HG02981 (cell line): ENCODE measurements around the gene ABCG1.

Experiments used
- ATAC-seq: cut with Tn5 transposase; IDR thresholded peaks from one replicate; pipeline ENCODE4 v1.9.1; 2021; ENCODE audit warnings: mild to moderate bottlenecking, moderate library complexity; ENCODE audit not compliant: unreplicated experiment

The ABCG1 gene

DNA sequence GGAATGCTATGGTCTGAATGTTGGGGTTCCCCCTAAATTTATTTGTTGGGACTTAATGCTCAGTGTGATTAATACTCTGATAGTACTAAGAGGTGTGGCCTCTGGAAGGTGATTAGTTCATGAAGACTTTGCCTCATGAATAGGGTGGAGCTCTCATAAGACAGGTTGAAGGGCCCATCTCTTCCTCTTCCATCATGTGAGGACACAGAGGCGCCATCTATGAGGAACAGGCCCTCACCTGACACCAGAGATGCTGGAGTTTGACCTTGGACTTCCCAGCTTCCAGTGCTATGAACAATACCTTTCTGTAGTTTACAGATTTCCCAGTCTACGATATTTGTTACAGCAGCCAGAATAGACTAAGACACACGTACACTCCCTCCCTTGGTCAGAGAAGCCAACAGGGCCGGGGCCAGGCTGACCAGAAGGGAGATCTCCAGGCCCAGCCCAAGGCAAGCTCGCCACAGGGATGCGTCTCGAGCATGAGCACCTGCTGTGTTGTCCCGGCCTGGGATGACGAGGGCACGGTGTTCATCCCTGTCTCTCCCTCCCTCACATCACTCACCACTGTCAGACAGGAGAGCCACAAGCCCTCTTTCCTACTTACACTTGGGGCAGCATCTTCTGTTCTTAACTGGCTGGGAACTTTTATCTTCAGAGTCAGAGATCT is 4.7 kb upstream of the ABCG1 start:
- ATAC-seq = no peak

DNA sequence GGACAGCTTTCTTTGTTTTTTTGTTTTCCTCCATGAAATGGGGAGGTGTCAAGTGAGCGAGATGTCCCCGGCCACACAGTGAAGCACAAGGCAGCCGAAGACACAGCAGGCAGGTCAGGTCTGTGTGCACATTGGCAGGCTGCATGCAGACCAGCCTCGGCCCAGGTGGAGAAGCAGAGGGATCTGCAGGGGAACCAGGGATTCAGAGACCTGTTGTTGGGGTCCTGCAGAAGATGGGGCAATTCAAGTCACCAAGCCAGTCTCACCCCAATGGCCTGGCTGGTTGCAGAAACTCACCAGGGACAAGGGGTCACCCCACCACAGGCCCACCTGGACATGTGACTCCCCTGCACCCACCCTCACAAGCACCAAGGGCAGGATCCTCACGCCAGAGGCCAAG is 4.0 kb upstream of the ABCG1 start:
- no peak for ATAC-seq

DNA sequence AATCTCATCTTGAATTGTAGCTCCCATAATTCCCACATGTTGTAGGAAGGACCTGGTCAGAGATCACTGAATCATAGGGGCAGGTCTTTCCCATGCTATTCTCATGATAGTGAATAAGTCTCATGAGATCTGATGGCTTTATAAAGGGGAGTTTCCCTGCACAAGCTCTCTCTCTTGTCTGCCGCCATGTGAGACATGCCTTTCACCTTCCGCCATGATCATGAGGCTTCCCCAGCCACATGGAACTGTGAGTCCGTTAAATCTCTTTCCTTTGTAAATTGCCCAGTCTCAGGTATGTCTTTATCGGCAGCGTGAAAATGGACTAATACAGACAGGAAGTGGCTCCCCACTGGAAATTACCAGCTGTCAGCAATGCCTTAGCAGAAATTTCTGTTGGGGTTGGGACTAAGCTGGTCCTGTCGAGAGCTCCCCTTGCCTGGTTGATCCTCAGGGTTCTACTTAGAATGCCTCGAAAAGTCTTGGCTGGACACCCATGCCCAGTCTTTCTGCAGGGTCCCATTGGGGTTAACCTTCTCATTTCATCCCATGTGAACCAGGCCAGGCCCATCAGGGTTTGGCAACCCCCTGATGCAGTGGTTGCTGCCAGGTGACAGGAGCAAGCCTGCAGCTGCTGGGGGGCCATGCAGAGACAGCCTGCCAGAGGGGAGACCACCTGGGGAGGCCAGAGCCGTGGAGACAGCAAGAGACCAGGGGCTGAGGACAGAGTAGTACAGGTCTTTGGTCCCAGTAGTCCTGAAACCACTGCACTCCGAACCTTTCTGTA is 2.8 kb upstream of the ABCG1 start:
- ATAC-seq = no peak

DNA sequence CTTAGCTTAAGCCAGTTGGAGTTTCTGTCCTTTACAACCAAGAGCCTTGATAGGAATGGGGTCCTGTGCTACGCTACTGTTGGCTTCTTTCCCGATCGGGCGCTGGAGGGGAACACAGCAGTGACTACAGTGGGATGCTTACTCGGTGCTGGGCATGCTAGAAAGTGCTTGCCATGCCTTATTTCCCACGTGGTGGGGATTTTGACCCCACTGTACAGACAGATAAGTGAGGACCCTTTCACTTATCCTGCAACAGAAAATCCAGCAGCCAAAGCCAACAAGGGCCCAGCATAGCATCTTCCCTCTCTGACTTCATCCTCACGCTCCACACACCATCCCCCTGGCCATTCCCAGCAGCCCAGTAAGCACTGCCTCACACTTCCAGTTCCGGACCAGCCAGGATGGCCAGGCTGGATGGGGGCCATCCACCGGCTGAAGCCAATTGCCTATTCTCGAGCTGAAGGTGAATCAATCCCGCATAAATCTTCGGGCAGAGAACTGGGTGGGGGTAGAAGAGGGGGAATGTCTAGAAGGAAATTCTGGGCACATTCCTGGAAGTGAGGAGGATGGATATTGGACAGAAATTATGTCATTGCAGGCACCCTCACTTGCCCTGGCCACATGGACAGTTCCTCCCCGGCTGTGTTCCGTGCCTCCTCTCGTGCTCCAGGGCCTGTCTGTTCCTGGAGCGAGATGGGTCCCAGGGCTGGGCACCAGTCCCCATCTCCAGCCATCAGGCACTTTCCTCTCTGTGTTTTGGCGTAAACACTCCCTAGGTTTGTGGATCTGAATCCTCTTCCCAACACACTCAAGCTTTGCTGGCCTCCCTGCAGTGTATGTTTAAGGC is 2.0 kb upstream of the ABCG1 start:
- no peak for ATAC-seq

DNA sequence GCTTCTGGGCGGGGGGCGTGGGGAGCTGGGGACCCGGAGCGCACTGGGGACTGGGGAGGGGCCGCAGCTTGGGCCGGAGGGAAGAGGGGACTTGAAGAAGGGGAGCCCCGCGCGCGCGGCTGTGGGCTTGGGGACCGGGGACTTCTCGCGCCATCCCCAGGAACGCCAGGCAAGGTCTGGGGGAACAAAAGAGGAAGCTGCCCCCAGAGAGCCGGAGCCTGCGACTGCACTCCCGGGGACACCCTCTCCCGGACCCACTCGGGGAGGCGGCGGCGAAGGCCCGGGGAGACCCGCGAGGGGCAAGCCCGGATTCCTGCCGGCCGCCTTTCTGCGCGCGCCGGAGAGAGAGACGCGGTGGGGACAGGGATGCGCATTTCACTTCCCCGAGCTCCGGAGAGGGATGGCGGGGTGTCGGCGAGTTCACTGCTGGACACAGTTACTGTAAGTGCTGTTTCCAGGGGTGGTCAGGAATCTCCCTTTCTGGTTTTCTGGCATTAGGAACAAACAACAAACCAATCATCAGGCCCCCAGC is 732 bp downstream of the ABCG1 start:
- ATAC-seq = no peak

DNA sequence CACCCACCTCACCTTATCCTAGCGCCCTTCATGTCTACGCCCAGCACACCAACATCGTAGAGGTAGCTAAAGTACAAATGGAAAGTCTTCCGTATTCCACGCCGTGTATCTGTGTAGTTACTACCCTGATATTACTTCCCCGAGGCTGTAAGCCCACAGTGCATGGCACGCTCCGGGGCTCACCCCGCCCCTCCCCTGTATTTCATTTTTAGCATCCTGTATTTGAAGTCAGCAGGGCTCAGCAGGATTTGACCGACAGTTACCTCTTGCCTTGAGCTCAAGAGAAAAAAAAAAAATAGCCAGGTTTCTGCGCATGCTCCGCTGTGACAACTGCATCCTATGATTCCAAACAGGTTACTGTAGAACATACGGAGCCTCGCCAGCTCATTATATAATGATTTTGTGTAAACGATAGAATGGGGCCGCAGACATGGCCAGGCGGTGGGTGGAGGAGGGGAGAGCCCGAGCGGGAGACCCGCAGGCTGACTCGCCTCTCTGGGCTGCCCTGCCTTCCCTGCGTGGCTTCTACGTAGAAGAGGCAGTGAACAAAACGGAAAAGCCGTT is 1.3 kb downstream of the ABCG1 start:
- no peak for ATAC-seq

DNA sequence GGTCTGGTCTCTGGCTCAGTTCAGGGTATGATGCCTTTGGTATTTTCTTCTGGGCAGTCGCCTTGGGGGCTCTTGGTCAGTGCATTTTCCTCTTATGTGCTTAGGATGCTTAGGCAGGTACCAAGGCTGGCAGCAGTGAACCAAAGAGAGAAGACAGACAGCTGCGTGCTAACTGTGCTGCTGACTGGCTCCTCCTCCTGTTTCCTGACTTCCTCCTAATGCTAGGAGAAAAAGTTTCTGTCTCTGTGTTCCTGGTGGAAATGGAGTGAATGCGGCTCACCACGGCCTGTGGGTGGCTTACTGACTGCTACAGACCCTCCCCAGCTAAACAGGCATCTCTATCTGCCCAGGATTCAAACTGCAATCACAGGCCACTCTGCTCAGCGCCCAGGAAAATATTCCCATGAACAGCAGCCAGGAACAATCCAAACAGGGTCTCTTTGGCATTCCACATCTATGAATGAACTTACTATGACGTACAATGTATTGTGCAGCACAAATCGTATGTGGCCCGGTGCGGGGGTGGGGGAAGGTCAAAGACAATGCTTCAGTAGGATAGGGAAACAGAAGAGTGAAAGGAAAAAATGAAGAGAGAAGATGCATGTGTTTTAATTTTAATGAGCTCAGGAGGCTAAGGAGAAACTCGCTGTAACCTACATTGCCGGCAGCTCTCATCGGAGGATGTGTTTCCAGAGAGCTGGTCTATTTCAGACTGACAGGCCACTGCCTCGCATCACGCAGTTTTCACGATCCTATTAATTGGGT is 2.8 kb downstream of the ABCG1 start:
- no peak for ATAC-seq

DNA sequence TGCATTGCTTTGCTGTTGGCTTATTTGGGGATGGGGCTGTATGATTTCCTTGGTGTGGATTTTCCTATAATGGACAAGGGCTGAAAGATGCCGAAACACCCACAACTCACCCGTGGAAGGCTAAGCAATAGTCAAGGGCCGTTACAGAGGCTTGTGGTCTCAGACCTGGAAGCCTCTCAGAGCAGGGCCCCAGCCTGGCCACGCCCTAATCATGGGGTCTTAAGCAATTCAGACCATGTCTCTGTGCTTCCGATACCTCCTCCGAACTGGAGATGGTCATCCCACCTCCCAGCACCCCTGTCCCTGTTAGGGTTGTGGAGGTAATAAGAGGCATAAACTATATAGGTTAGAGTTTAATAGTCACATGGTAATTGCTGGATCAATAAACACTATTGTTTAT is 3.4 kb downstream of the ABCG1 start:
- ATAC-seq = no peak

DNA sequence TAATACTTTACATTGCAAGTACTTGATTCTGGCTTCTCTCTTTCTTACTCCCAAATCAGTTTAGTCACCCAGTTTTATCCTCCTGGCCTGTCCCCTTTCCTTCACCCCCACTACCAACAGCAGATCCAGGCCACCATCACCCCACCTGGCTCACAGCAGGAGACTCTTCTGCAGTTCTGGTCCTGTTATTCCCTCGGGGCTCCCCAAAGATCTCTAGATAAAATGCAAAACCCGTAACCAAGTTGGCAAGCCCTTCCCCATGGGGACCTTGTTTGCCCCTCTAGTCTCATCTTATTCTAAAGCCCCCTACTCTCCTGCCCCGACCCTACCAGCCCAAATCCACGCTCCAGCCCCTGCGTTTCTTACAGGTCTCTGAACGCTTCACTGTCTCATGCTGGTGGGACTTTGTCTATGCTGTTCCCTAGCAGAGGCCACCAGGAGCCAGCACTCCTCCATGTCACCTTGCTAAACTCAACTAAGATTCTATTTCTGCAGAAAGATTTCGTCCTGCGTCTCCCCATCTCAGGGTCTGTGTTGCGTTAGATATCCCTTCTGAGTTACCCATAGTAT is 4.0 kb downstream of the ABCG1 start:
- no peak for ATAC-seq

DNA sequence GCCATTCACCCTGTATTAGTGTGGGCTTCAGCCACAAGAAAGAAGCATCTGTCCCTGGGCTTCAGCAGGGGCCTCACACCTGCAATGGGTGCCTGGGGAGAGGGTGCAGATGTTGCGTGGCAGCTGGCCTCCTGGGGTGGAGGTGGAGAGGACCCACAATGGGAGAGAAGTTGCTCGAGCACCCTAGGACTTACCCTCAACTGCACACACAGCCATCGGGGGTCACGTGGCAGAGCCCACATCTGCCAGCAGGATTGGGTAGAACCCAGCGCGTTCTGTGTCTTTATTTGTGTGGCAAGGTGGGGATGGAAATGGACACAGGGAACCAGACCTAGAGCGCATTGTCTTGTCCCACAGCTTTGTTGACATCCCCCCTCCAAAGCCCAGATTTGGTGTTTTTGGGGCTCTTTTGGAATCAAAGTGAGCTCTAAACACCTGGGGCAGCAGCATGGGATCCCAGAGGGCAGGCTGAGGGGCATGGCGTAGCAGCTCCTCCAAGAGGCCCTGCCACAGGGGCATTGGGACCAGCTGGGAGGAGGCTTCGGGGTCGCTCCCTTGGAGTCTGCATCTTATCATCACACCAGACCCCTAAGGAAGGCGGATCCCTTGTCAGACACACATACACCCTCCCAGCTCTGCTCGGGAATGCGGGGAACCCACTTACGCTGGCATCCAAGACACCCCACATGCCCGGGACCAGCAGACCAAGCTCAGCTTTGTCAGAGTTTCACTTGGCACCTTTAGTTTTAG is 5.1 kb downstream of the ABCG1 start:
- no peak for ATAC-seq

DNA sequence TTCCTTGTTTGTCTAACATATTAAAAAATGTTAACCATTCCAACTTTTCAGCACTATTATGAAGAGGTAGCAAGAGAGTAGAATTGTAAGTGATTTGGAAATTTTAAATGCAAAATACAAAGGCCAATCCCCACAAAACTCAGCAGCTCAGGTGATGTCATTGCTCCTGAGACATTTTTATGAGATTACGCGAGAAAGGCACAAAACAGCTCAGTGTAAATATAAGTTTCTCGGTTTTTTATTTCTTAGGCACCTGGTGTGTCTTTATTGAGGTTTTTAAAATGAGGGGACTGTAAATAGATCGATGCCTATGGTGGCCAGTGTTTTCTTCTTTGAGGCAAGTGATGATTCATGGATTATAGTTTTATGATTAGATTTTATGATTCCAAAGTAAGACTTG is 6.1 kb downstream of the ABCG1 start:
- no peak for ATAC-seq

DNA sequence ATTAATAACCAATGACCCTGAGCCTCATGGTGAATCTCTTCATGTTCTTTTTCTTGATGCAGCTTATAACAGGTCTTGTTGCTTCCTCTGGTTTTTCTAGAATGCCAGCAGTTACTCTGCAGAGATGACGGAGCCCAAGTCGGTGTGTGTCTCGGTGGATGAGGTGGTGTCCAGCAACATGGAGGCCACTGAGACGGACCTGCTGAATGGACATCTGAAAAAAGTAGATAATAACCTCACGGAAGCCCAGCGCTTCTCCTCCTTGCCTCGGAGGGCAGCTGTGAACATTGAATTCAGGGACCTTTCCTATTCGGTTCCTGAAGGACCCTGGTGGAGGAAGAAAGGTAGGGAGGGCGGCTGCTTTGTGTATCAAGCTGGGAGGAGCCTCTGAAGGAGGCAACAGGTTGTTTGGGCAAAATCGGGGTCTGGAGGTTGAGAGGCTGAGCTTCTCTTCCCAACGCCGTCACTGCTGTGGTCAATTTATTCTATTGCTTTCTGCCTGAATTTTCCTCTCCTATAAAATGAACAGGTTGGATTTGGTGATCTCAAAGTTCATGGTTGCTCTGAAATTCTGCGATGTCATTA is 6.7 kb downstream of the ABCG1 start:
- ATAC-seq = no peak

DNA sequence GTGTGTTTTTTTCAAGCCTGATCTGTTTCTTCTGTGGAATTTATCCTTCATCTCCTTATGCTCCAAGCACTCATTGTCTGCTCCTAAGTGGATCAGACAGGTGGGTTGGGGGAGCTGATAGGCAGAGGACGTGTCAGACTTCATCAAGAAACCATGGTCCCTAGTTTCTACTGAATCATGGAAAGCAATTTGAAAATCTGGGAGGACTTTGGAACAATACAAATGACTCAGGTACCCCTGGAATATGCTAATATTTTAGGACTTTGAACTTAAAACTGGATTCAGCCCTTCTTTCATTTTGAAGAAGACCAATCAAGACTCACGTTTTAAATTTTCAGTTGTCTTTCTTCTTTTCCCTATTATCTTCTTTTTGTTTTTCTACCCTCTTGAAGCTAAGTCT is 7.7 kb downstream of the ABCG1 start:
- no peak for ATAC-seq

DNA sequence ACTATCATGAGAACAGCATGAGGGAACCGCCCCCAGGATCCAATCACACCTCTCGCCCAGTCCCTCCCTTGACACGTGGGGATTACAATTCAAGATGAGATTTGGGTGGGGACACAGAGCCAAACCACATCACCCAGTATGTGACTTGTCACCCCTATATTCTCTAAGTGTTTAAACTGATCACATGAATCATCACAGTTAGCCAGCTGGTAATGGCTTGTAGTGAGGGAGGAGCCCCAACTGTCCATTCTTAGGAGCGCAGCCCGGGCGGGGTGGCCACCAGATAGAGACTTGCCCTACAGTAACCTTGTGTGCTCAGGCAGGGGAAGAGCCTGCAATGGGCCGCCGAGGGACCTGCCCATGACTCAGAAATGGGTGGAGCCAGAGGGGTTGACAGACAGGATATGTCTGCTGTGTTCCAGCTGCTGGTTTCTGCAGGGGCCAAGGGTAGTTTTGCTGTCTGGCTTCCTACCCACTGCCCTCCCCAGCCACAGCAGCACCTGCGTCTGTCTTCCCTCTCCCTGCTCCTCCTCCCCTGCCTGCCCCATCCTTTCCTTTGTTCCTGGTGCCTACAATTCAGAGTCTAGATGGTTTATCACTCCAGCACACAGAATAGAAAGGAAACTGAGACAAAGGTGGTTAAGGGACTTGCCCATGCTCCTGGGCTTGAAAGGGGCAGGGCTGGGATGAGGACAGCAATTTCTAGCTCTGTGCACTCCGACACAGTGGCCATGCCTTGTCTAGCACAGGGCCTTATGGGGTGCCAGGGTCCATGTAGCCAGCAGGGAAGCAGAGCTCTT is 9.2 kb downstream of the ABCG1 start:
- peak; percentile 87 for ATAC-seq

DNA sequence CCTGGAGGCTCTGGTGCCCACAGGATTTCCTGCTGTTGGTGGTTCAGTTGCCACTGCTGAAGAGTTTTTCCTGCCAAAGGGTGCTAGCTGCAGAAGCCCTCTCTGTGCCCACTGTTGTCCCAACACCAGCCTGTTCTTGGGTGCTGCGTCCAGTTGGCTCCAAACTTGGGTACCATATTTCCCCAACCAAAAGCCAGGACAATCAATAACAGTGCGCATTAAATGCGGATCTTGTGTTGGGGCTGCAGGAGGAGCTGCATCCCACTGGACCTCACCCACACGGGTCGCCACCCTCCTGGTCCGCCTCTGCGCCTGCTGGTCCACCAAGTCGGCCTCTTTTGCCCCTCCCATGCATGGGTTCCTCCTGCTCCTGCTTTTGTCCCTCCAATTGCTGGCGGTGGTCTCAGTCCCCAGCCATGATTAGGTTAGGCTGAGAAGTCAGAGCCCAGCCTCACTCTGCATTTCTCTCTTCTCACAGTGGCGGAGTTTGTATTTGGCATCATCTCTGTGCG is 9.8 kb downstream of the ABCG1 start:
- ATAC-seq = no peak

DNA sequence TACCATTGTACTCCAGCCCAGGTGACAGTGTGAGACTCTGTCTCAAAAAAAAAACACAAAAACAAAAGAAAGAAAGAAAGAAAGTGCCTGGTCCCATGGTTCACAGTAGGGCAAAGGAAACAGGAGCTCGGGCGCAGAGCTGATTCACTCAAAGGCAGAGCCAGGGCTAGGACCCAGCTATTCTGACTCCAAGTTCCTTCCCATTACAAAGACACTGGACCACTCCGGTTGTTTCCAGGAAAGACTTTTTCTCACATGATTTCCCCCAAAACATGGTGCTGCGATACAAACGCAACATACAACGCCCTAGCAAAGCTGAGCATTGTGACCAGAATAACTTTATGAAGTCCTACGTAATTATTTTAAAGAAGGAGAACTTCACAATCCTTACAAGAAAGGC is 10.7 kb downstream of the ABCG1 start:
- ATAC-seq = no peak

DNA sequence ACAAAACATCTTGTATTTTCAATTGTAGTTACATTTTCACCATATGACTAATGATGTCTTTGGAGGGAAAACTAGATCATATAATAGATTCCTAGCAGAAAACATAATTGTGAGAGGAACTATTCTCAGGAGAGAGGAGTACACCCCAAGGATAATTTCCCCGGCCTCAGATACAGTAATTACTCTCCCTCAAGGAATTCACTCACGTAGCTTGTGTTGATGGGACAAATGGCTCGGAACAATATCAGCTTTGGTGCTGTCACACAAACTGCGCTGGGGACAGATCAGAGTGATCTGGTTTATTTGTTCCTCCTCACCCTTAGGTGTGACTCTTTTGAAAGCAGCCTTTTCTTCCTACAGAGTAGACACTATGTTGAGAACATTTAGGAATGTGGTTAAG is 11.2 kb downstream of the ABCG1 start:
- ATAC-seq = no peak

DNA sequence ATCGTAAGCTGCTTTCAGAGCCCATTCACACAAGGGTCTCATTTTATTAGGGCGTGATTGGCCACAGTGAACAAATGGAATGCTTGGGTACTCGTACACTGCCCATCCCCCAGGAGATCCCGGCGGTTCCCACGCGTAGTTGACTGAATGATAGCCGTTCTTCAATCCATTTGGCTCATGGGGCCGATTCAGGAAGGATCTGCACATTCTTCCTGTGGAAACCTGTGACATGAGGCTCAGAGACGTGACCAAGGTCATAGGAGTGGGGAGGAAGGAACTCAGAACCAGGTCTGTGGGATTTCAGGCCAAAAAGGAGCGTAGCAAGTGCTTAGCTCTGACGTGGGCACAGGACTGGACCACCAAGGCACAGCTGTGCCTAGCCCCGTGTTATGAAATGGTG is 11.7 kb downstream of the ABCG1 start:
- no peak for ATAC-seq
